Astrocyte of the spinal cord (primary cell): ENCODE data around the gene MAMDC4.

ENCODE experiments used
- DNase-seq: peaks from one replicate; pipeline ENCODE4 v3.0.0; 2011; ENCODE audit warnings: low read depth, low spot score
- H3K4me3 ChIP-seq: 2 replicates; pipeline ENCODE4 v1.5.1; 2011; ENCODE audit warnings: low read depth, mild to moderate bottlenecking, low read length, moderate library complexity
- CTCF ChIP-seq: IDR thresholded peaks from 2 replicates; pipeline ENCODE4 v1.5.1; 2012; ENCODE audit warnings: low read depth, mild to moderate bottlenecking, low read length, inconsistent platforms
- in situ Hi-C: cut with HindIII; loops from 2 replicates; pipeline ENCODE4 v1.10.0; 2017; ENCODE audit warnings: low sequenced_read_pairs

The MAMDC4 gene

DNA sequence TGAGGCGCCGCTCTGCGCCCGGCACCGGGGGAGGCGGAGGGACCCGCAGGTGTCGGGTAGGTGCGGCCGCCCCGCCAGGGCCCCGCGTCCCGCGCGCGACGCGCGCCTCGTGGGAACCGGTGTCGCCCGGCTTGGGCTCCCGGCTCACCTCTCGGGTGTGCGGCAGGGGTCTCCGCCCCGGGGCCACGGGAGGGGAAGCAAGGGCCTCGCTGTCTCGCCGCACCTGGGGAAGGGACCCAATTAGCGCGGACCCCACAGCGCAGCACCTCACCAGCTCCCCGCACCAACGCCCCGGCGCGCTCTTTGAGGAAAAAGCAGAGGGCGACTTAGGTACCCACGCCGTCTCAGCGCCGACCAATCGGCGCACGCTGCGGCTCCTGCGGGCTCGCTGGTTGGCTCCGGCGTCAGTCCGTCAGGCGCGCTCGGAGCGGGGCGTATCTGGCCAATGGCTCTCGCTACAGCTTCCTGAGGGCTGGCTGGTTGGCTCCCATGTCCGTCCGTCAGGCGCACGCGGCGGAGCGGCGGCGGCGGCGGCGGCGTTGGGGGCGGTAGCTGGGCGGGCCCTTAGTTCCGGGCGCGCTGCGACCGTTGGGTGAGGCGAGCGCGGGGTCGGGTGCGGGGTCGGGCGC, 33.9 kb downstream of the MAMDC4 start, which contains the start of gene TRAF2:
Gene TRAF2, plus strand, starts transcription at position 567 of the 629 bp plus-strand sequence. CDS start 12,225 bp downstream, outside the sequence.
- peak; percentile 100 for DNase-seq
- in situ Hi-C loops, result no loop called here
- no peak for TF ChIP-seq CTCF
- peak within 1 kb of the TSS; percentile 69 for H3K4me3 ChIP-seq

DNA sequence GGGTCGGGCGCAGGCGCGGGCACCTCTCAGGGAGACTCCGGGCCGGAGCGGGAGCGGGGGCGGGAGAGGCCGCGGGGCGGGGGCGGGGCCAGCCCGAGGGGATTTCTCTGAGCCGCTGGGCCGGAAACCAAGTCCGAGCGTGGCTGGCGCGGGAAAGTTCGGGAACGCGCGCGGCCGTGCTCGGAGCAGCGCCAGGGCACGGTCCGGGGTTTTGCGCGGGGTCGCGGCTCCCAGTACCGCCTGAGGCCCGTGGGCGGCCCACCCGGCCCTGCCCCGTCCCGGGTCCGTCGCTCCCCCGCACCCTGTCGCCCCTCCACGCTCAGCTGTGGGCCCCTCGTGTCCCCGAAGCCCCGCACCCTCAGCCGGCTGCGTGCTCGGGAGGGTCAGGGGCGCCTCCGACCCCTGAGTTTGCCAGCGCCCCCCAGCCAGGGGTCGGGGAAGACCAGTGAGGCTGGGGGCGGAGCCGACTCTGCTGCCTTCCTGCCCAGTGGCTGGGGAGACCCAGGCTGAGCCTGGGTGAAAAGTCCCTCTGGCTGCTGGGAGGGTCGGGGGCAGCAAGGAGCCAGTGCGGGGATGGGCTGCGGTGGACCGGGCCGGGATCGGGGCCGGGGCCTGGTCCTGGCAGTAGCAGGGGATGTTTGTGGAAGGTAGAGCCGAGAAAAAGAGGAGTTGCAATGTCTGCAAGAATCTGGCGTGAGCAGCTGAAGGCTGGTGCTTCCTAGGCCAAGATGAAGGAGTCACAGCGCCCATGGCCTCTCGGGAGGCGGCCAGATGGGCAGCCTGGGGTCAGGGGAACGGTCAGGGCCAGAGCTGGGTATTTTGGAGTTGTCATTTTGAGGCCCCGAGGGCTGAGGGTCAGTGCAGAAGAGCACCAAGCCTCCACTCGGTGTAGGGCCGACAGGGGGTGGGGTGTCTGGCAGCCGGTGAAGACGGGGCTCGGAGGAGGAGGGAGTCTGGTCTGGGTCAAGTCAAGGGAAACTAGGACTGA, 34.8 kb downstream of the MAMDC4 start:
- in situ Hi-C loops, result no loop called here
- DNase-seq, result peak; percentile 20
- H3K4me3 ChIP-seq, result peak overlapping the region; percentile 69
- no peak for TF ChIP-seq CTCF

- DNase-seq, result no peak
- in situ Hi-C loops, result no loop called here
- no peak for TF ChIP-seq CTCF
- no peak overlapping the region for H3K4me3 ChIP-seq
Measured at GRCh38 chr9:136888454-136888853, 36.3 kb downstream of the MAMDC4 start.

DNA sequence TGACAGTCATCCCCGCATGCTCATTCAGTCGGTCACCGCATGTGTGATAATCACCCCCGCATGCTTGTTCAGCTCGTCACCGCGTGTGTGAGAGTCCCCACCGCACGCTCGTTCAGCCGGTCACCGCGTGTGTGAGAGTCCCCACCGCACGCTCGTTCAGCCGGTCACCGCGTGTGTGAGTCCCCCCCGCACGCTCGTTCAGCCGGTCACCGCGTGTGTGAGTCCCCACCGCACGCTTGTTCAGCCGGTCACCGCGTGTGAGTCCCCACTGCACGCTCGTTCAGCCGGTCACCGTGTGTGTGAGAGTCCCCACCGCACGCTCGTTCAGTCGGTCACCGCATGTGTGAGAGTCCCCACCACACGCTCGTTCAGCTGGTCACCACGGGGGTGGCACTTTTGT, 37.7 kb downstream of the MAMDC4 start:
- no peak for DNase-seq
- TF ChIP-seq CTCF, result no peak
- no peak overlapping the region for H3K4me3 ChIP-seq
- in situ Hi-C loops, result no loop called here

DNA sequence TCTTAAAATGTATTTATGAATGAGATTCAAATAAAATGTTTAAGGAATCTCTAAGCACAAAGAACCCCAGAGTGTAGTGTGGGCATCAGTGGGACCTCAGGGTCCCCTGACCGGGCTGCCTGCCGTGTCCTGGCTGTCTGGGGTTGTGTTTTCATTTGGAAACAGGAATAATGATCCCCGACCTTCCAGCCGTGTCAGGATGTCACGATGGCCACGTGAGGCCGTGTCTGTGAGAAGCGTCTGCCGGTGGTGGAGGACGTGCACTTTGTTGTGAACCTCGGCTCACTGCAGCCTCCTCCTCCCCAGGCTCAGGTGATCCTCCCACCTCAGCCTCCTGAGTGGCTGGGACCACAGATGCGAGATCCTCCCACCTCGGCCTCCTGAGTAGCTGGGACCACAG, 38.5 kb downstream of the MAMDC4 start:
- in situ Hi-C loops, result no loop called here
- TF ChIP-seq CTCF, result no peak
- H3K4me3 ChIP-seq, result no peak overlapping the region
- DNase-seq, result no peak

DNA sequence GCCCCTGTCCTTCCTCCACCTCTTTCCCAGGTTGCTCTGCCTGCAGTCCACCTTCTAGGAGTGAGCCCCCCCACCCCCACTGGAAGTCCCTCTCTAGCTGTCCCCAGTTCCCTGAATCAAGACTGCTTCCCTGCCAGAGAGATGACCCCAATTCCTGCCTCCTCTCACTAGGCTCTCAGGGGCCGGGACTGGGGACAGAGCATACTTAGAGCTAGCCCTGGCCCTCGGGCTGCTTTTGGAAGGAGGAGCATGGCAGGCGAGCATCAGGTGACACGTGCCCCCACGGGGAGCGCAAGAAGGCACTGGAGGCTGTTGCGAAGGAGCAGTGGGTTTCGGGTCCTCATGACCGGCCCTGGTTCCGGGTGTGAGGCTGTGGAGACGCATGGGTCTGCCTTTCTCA, 43.9 kb downstream of the MAMDC4 start:
- no peak overlapping the region for H3K4me3 ChIP-seq
- no peak for TF ChIP-seq CTCF
- in situ Hi-C loops, result no loop called here
- DNase-seq, result no peak
